Dermis microvascular lymphatic vessel endothelial cell (primary cell): Measurements from ENCODE around the gene FBXO15. TPM values are rescaled to one million over a fixed set of nuclear protein-coding genes. Genes with fewer than 3 reads are reported as not detected.

Experiments used
- DNase-seq, 2 donors: peaks; one replicate each; pipeline versions ENCODE4 v3.0.0 to v3.0.0-alpha.2; 2010; ENCODE audit warnings: low read depth in 2 of 2
- total RNA-seq: library from RNA; depleted of rRNA; stranded (reverse); fragments of >200 nt; gene quantifications from 2 replicates; pipeline ENCODE4 v1.2.1, GENCODE V29; 2014

The FBXO15 gene
- total RNA-seq, result 0.13 TPM in 2 replicates

- DNase-seq, result peak; percentile 91 to 97
These were observed at the start of gene FBXO15, which contains the start of gene TIMM21 for GRCh38 chr18:74147779-74148542. TSS of gene FBXO15 (minus strand) at chr18:74147834. CDS start at chr18:74147785, 49 bp downstream. TSS of gene TIMM21 (plus strand) at chr18:74148523. CDS start at chr18:74148809, 286 bp downstream.

GRCh38 chr18:74196220-74197119 lies 48.8 kb upstream of the FBXO15 start:
- DNase-seq, result peak; percentile 48 to 71

- DNase-seq, result no peak
These were observed 47.1 kb upstream of the FBXO15 start for GRCh38 chr18:74194691-74195090.

GRCh38 chr18:74191577-74191976 lies 43.9 kb upstream of the FBXO15 start:
- DNase-seq, result no peak

- no peak for DNase-seq
These were observed 42.5 kb upstream of the FBXO15 start for GRCh38 chr18:74190086-74190485.

GRCh38 chr18:74186661-74187060 lies 39.0 kb upstream of the FBXO15 start:
- DNase-seq, result no peak

GRCh38 chr18:74185860-74186259 lies 38.2 kb upstream of the FBXO15 start:
- no peak for DNase-seq

GRCh38 chr18:74184875-74185274 lies 37.2 kb upstream of the FBXO15 start:
- DNase-seq, result no peak

GRCh38 chr18:74183130-74183529 lies 35.5 kb upstream of the FBXO15 start:
- DNase-seq, result no peak

- DNase-seq, result no peak
These were observed 34.7 kb upstream of the FBXO15 start for GRCh38 chr18:74182335-74182734.

- no peak for DNase-seq
These were observed 32.1 kb upstream of the FBXO15 start for GRCh38 chr18:74179623-74180199.

GRCh38 chr18:74178884-74179283 lies 31.2 kb upstream of the FBXO15 start:
- DNase-seq, result no peak

- no peak for DNase-seq
These were observed 28.0 kb upstream of the FBXO15 start for GRCh38 chr18:74175658-74176057.

GRCh38 chr18:74173434-74173750 lies 25.8 kb upstream of the FBXO15 start:
- DNase-seq, result no peak

- no peak for DNase-seq
These were observed 25.2 kb upstream of the FBXO15 start for GRCh38 chr18:74172697-74173433.

GRCh38 chr18:74171910-74172606 lies 24.4 kb upstream of the FBXO15 start:
- no peak for DNase-seq

- no peak for DNase-seq
These were observed 18.8 kb upstream of the FBXO15 start for GRCh38 chr18:74166386-74166785.

- DNase-seq, result no peak
These were observed 15.5 kb upstream of the FBXO15 start for GRCh38 chr18:74163019-74163660.

GRCh38 chr18:74155276-74155675 lies 7.6 kb upstream of the FBXO15 start:
- DNase-seq, result no peak

GRCh38 chr18:74154716-74155115 lies 7.1 kb upstream of the FBXO15 start:
- DNase-seq, result no peak
